Activated naive CD4-positive, alpha-beta T cell treated with Interleukin-2 at 50 U/mL for 16 hours (primary cell): ENCODE measurements around the gene CFAP99.
"Not testable (repeated sequence)": the region's sequence is repeated elsewhere in the genome, so short reads cannot be mapped to it uniquely, and the experiment has no call there.

ENCODE experiments used
- DNase-seq: peaks from one replicate; pipeline ENCODE4 v3.0.0-alpha.2; 2020

CFAP99 gene

DNA sequence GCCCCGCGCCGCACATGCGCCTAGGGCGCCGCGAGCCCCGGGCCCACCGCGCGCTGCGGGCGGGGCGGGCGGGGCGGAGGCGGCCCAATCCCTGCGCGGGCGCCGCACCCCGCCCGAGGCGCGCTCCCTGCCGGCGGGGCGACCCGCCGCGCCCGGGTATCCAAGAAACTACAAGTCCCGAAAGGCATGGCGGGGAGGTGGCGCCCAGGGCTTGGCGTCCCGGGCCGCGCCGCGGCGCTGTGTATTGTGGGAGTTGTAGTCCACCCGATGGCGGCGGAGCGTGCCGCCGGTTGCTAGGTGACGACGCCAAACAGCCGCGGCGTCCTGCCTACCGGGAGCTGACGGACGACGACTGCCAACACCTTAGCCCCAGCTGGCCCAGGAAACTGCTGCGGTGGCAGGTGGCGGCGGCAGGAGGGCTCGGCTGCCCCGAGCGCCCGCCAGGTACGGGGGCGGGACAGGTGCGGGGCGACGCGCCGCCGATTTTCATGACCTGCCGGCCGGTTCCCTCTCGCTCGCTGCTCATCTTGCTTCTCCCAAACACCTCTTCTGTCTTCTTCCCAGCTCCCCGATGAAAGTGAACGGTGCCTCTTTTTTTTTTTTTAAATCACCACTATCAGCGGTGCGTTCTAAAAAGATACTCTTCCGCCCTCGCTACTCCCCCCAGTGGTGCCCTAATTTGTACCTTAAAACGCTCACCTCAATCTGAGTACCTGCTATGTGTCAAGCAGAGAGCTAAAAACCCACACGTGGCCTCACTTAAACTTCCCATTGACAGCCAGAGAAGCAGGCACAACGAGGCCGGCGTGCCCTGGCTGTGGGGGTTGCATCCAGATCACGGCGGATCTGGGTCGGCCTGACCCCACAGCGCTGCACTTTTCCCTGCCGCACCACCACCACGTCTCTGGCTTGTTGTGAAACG is at the start of gene CFAP99:
TSS of gene CFAP99 (plus strand) at position 306 of the 922 bp plus-strand sequence.
- peak; percentile 98 for DNase-seq

DNA sequence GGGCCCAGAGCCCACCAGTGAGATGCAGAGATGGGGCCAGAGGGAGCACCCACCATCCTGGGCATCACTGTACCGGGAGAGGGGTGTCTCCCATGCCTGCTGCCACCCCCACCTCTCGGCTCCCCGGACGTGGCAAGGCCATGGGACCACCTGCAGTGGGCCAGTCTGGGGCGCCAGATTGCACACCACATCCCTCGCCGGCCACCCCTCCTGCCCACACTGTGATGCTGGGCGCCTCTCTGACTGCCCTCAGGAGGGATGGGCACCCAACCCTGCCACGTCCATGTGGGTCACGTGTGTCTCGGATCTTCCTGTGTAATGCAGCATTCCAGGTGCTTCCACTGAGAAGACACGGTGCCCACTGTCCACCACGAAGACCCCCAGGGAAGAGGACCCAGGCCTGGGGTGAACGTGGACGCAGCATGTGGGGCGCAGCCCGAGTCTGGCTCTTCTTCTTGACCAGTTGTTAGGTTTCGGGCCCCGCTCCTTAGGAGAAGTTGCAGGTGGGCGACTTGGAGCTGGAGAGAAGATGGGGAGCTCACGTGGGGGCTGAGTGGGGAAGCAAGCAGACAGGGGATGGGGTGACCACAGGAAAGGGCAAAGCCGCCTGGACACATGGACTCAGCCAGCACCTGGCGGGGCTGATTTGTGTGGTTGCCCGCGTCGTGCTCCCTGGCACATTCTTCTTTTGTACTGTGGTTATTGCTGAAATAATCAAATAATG is 48.0 kb upstream of the CFAP99 start:
- DNase-seq = no peak

DNA sequence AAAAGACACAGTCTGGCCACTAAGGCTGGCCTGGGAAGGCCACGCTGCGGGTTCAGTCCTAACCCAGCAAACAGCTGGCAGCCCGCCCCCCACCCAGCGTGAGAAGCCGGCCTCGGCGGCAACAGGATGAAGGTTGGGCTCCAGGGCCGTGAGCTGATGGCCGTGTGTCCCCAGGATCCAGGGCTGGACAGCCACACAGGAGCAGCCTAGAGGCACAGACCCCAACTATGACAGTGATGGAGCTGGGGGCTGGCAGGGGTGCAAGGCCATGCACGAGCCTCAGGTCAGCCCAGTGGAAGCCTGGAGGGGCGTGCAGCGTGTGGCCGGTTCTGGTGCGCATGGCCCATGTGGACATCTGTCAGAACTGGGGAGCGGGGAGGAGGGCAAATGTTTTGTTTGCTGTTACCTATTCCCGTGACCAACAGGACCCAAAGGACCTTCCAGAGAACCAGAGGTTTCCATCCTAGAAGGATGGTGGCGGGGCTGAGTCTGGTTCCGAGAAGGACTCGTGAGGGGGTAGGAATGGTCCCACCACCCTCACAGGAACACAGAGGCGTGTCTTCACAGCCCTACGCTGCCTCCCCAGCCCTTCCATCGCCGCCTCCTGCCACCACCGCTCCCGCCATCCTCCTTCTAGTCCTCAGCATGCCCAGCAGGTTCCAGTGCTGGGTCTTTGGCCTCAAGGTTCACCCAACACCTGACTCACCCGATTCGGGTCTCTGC is 46.8 kb upstream of the CFAP99 start:
- DNase-seq = no peak

DNA sequence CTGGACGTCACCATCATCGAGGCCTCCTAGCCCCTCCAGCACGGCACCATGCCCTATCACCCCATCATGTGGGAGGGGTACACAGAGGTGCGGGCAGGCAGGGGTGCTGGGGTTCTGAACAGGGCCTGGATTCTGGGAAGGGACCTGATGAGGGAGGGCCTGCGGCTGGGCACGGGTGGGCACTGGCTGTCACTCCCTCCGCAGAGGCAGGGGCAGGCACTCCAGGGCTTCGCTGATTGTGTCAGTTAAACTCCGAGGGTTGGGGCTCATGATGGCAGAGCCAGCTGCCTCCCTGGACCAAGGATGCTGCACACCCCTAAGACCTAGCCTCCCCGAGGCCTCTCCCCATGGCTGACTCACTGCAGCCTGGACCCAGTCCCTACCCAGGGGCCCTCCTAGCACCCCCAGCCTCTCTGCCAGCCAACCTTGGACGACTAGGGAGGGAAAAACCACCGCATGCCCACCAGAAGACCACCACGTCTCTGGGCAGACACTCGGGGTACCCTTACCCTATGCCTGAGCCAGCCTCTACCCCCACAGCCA is 46.2 kb upstream of the CFAP99 start:
- no peak for DNase-seq

DNA sequence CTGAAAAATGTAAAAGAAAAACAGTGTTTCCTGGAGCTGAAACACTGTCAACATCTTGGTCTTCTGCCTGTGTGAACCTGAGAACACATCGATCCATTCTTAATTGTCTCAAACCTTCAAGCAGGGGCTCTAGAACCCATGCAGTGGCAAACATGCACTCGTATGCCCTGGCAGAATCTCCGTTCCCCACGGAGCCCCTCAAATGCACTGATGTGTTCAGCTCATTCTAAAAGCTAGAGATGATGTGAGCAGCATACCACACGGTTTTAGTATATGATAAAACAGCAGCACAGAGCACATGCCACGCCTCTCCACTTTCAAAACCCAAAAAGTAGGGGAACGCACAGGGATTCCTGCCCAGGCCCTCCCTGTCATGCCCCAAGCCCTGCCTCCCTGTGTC is 45.2 kb upstream of the CFAP99 start:
- no peak for DNase-seq

DNA sequence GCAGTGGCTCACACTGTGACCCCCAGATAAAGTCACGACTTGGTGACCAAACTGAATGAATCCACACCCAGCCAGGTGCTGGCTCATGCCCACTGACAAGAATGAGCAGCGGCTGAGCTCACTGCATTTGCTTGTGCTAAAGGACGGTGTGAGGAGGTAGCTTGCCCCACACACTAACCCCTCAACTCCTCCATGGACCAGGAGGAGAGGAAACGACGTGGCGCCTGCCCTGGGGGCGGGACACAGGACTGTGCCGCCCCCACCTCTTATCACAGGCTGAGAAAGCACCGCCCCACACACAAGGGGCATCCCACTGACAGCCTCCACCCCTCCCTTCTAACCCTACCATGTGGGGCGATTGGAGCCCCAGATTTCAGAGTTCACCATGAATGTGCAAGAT is 43.3 kb upstream of the CFAP99 start:
- no peak for DNase-seq

DNA sequence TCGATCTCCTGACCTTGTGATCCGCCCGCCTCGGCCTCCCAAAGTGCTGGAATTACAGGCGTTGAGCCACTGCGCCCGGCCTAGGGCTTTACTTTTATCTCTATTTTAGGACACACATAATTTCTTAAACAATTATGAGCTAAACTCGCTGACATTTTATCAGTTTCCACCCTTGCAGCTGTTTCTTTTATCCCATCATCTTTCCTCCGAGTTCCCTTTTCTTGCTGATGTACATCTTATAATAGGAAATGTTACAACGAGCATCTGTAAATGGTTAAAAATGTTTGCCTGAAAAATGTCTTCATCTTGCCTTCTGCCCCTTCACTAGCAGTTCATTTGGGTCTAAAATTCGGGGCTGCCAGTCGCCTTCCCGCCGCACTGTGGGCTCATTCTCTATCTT is 41.5 kb upstream of the CFAP99 start:
- DNase-seq = no peak

DNA sequence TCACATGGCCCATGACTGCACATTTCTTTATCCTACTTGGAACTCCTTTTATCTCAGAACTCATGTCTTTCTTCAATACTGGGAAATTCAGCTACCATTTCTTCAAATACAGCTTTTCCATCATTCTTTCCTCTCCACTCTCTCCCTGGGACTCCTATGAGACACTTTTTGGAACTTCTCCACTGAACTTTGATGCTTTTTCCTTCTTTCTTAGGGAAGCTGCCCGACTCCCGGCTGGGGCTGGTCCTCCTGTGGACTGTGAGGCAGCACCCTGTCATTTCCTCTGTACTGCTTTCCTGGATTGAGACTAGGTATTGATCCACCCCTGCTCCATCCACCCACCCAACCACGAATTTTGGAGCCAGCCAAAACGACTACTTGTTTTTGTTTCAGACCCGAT is 40.4 kb upstream of the CFAP99 start:
- DNase-seq = no peak

DNA sequence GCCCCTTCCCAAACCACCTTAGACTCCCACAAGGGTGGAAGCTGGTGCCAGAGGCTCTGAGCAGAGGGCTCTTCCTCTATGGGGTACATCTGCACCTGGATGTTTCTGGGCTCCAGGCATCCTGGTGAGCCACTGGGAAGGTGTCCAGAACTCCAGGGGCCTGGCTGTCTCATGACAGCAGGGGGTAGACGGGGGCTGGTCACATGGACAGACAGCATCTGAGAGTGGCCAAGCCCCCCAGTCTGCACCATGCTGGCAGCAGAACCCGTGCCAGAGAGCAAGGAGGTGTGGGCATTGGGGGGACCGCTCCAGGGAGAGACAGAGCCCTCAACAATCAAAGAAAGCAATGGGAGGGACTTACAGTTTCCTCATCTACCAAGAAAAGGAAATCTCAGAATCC is 39.9 kb upstream of the CFAP99 start:
- DNase-seq = no peak

DNA sequence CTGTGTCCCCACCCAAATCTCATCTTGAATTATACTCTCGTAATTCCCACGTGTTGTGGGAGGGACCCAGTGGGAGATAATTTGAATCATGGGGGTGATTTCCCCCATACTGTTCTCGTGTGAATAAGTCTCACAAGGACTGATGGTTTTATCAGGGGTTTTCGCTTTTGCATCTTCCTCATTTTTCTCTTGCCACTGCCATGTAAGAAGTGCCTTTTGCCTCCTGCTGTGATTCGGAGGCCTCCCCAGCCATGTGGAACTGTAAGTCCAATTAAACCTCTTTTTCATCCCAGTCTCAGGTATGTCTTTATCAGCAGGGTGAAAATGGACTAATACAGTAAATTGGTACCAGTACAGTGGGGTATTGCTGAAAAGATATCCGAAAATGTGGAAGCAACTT is 38.2 kb upstream of the CFAP99 start:
- not testable (repeated sequence) for DNase-seq

DNA sequence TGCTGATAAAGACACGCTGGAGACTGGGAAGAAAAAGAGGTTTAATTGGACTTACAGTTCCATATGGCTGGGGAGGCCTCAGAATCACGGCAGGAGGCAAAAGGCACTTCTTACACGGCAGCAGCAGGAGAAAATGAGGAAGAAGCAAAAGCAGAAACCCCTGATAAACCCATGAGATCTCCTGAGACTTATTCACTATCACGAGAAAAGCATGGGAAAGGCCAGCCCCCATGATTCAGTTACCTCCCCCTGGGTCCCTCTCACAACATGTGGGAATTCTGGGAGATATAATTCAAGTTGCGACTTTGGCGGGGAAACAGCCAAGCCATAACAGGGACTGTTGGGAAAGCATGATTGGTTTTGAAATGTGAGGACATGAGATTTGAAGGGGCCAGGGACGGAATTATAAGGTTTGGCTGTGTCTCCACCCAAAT is 36.0 kb upstream of the CFAP99 start:
- DNase-seq = not testable (repeated sequence)

DNA sequence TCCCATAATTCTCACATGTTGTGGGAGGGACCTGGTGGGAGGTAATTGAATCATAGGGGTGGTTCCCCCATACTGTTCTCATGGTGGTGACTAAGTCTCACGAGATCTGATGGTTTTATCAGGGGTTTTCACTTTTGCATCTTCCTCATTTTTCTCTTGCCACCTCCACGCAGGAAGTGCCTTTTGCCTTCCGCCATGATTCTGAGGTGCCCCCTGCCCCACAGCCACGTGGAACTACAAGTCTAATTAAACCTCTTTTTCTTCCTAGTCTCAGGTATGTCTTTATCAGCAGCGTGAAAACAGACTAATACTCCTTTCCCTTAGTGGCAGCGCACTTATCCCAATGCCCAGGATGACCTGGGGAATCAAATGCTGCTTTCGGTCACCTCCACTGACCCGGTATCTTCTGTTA is 35.5 kb upstream of the CFAP99 start:
- not testable (repeated sequence) for DNase-seq

DNA sequence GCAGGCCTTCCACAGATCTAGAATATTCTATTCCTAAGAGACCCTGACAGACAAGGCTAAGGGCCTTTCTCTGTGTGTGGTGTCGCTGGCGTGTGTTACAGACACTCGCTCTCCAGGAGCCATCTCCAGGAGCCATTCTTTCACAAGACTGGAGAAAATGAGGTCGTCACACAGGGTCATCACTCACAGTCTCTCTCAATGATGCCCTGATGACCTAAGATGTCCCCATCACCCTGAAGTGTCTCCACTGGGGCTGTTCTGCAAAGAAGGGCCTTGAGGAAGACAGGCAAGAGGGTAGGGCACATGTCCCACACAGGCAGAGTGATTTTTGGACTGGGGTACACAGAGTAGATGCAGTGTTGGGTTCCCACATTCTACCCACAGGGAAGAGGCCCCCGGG is 35.0 kb upstream of the CFAP99 start:
- no peak for DNase-seq

DNA sequence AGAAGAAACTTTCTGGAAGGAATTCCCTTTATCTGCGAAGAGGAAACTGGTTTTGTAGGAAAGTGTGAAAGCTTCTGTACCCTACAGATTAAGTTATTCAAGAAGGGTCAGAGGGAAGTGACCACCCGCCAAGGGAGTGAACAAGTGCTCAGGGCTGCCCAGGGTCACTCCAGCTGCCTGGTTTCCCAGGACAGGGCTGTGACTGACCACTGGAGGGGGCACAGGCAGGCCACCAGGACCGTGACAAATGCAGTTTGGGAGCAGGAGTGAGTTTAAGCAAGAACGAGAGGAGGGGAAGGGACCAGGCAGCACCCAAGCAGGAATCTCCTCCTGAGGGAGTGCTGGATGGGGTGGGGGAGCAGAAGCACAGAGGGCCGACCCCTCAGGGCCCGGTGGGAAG is 34.5 kb upstream of the CFAP99 start:
- DNase-seq = no peak

DNA sequence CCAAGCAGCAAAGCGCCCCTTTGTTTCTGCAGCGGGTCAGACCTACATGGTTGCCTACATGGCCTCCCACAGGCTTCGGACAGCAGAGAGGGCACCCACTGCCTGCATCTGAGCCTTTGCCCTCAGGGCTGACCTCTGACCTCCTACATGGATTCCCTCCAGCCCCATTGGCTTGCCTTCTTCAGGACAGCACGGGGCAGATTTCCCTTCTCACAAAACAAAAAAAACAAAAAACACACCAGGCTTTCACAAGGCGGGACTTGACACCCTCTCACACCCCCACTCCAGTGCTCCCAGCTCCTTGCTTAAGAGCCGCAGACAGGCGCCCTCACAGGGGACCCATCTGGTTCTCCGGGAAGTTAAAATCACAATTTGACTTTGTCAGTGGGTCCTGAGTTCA is 33.2 kb upstream of the CFAP99 start:
- no peak for DNase-seq

DNA sequence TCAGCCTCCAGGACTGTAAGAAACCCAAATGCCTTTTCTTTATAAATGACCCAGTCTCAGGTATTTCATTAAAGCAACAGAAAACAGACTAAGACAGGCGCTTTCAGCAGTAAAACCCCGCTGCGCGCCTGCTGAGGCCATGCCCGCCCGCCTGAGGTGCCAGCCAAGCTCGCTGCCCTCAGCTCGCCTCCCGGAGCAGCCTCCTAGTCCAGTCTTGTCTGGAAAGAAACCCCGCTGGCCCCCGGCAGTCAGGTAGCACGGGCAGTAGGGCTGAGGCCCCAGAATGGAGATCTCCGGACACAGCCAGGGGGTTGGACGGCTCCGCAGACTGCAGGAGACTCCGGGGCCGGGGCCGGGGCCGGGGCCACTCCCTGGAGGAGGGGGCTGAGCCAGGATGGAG is 32.0 kb upstream of the CFAP99 start:
- no peak for DNase-seq

DNA sequence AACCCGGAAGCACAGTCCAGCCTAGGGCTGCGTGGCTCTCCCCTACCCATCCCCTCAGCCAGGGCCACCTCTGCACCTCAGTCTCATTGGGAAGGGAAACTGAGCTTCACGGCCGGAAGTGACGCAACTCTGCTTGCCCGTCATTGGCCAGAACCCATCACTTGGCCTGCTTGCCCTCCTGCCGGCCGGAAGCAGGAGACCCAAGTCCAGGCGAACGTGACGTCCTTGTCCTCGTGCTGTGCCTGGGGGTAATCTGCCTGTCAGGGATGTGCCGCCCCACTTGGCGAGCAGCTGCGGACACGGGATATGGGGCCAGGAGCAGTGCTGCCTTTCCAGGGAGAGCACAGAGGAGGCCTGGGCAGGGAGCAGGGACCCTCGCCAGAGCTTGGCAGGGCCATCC is 31.5 kb upstream of the CFAP99 start:
- no peak for DNase-seq

DNA sequence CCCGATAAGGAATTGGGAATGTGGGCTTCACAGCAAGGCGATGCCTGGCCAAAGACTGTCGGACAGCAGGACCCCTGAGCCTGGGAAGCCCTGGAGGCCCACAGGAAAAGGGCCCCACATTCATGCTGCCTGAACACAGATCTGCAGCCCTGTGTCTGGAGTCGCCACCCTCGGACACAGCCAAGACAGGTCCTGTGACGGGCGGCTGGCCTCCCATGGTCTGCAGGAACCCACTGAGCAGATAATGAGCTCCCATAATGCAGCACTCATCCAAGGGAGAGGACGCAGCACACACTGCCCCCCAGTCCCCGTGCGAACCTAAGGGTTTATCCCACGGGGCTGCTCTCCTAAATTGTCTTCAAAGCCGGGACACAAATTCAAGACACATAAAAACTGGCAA is 30.9 kb upstream of the CFAP99 start:
- DNase-seq = no peak

DNA sequence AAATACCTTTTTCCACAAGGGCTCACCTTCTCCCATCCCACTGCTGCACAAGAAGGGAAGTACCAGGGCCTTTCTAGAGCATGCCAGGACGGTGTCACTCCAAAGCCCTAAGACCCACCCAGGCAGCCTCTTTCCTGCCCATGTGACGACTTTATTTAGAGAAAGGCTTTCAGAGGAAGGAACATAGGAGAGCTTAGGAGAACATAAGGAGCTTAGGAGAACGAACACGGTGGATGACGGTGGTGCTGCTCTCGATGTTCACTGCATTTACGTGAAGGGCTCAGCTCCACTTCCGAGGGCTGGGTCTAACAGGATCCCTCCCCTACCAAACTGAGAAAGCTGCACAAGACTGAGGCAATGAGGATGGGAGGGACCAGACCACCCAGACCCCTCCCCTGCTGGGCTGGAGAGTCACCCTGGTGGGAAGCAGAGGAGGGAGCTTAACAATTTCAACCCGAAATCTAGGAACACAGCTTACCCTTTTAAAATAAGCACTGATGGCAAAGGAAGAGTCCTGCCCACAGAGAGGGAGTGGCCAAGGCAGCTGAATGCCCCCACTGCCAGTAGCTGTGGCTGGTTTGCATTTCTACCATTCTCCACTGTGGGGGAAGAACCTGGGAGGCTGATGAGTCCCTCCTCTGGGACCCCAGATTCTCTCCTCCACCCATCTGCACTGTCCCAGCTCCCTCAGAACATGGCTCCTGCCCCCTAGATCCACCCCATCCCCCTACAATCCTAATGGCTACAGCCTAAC is 30.1 kb upstream of the CFAP99 start:
- no peak for DNase-seq

DNA sequence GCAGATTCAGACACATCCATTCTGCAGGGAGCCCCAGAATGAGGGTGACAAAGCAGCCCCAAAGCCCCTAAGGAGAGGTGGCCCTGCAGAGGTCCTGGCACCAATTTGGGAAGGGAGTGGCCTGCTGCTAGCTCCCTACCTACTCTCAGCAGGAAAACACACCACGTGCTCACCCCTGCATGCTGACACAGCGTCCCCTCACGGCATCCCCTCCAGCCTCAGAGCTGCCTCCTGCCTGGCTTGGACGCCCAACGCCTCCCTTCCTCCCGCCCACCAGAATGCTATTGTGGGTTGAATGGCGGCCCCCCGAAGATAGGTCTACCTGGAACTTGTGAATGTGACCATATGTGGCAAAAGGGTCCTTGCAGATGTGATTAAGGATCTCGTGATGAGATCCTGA is 29.1 kb upstream of the CFAP99 start:
- no peak for DNase-seq

DNA sequence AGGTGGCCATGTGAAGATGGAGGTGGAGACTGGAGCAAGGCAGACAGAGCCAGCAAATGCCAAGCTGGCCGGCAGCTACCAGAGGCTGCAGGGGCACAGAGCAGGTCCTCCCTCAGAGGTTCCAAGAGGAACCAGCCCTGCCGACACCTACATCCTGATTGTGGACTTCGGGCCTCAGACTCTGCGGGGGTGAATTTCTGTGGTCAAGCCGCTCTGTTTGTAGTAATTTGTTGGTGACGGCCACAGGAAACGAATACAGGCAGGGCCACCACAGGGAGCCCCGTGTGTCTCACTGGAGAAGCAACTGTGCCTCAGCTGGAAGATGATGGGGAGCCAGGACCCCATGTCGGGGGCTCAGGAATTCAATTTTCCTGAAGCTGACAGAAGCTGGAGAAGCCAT is 28.6 kb upstream of the CFAP99 start:
- DNase-seq = no peak

DNA sequence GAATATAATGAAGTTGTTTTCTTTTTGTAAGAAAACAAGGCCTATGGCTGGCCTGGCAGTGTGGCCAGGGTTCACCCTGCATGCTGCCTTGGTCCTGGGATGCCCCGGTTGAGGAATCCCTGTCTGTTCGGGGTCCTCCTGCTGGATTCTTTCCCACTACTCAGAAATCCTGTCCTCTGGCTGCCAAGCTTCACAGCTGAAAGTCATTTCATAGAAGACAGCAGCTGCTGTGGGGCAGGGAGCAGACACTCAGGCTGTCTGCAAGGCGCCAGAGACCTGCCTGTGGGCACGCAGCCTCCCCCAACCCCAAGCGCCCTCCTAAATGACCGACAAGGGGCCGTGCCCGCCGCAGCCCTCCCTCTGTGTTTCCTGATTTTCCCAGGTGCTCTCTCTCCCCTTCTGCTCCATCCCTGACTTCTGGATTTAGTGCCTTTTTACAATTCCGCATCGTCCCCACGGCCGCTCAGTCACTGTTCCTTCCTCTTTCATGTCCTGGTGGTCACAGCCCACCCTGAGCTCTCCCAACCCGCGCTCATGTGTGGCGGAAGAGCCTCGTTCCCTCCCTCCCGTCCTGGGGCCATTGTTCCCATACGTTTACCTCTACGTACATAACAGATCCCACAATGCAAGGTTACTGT is 27.9 kb upstream of the CFAP99 start:
- DNase-seq = no peak
